Adrenal gland (tissue), 5 donors: ENCODE measurements around the gene AZU1.

ENCODE experiments used
- POLR2A ChIP-seq, 2 donors: fragments of 450-650 bp; IDR thresholded peaks; one replicate each; pipeline ENCODE4 v1.6.1; 2017; ENCODE audit warnings: antibody characterized with exemption in 2 of 2, mild to moderate bottlenecking in 2 of 2, moderate library complexity in 1 of 2
- TF ChIP-seq, protein P1 (sequence below), 6 experiments: fragments of 450-650 bp in 4 of 6; fragments of 200-600 bp in 2 of 6; sonication (generic) in 1 of 6; IDR thresholded peaks; 1 replicate in 5 of 6; 2 replicates in 1 of 6; pipeline versions ENCODE4 v1.5.1 to v1.8.0; 2016 to 2021; ENCODE audit warnings: antibody characterized with exemption in 6 of 6, mild to moderate bottlenecking in 2 of 6, moderate library complexity in 1 of 6
- donor health status: DM: no; HTN: no; CAD: no.

DNA sequence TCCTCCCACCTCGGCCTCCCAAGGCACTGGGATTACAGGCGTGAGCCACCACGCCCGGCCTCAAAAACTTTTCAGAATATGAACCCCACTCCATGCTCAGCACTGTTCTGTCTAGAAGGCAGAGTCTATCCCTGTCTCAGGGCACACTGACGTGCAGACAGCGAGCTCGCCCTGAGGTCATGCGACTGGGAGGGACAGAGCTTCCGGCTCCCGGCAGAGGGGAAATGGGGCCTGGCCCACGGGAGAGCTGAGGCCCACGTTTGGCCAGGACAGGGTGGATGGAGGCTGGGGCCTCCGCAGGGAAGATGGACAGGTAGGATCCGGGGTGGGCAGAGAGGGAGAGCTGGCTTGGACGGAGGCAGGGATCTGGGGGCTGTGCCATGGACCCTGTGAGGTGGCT is 2.8 kb upstream of the AZU1 start:
- TF ChIP-seq, protein P1, sequence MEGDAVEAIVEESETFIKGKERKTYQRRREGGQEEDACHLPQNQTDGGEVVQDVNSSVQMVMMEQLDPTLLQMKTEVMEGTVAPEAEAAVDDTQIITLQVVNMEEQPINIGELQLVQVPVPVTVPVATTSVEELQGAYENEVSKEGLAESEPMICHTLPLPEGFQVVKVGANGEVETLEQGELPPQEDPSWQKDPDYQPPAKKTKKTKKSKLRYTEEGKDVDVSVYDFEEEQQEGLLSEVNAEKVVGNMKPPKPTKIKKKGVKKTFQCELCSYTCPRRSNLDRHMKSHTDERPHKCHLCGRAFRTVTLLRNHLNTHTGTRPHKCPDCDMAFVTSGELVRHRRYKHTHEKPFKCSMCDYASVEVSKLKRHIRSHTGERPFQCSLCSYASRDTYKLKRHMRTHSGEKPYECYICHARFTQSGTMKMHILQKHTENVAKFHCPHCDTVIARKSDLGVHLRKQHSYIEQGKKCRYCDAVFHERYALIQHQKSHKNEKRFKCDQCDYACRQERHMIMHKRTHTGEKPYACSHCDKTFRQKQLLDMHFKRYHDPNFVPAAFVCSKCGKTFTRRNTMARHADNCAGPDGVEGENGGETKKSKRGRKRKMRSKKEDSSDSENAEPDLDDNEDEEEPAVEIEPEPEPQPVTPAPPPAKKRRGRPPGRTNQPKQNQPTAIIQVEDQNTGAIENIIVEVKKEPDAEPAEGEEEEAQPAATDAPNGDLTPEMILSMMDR (IDR thresholded peaks at IDR 0.05): no peak
- TF ChIP-seq POLR2A (IDR thresholded peaks at IDR 0.05): no peak
